ENCODE measurements around the gene WDFY2.

Gene WDFY2

DNA sequence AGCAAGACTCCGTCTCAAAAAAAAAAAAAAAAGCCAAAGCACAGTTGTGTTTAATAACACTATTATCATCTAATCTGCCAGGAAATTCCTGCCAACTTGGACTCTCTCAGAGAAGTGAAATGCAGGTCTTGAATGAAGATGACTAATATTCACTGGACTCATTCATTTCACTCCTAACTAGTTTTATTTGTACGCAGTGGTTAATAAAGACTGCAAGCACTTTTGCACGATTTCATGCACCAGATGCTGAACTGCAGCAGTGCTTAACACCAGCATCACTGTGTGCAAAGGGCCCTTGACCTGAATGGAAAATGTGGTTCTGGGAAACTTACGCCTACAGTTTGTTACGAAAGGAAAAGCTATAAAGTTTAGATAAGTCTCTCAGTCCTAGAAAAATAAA is 156.4 kb downstream of the WDFY2 start:
- H3K27ac Mint-ChIP-seq, result no peak overlapping the region
- H3K27me3 Mint-ChIP-seq (ENCODE audit: low read depth), result no peaks in the 10 kb centered on the region
- H3K4me1 Mint-ChIP-seq (ENCODE audit: low read depth), result peaks cover 8% of the 10 kb centered on the region
- H3K4me3 Mint-ChIP-seq, result no peak overlapping the region
- peaks cover 23% of the 10 kb centered on the region for H3K36me3 Mint-ChIP-seq (ENCODE audit: low read depth)
- no peaks in the 10 kb centered on the region for H3K9me3 Mint-ChIP-seq

DNA sequence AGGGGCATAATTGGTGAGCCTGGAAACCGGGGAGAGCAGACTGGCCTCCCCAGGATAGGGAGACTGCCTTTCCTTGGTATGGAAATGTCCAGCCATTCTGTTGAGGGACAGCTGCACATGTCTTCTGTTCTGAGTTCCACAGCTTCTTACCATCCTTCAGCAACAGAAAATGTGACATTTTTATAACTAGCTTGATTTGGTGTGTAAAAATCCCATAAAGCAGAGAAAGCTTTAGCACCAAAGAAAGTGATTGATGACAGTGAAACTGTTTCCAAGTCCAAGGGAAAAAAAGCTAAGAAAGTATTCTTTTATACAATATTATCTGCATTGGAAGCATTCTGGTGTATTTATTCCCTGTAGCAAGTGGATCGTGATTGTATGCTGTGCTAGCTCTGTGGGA is 157.8 kb downstream of the WDFY2 start:
- H3K4me3 Mint-ChIP-seq, result no peak overlapping the region
- H3K4me1 Mint-ChIP-seq (ENCODE audit: low read depth), result peaks cover 8% of the 10 kb centered on the region
- no peak overlapping the region for H3K27ac Mint-ChIP-seq
- no peaks in the 10 kb centered on the region for H3K27me3 Mint-ChIP-seq (ENCODE audit: low read depth)
- H3K36me3 Mint-ChIP-seq (ENCODE audit: low read depth), result peaks cover 22% of the 10 kb centered on the region
- no peaks in the 10 kb centered on the region for H3K9me3 Mint-ChIP-seq

DNA sequence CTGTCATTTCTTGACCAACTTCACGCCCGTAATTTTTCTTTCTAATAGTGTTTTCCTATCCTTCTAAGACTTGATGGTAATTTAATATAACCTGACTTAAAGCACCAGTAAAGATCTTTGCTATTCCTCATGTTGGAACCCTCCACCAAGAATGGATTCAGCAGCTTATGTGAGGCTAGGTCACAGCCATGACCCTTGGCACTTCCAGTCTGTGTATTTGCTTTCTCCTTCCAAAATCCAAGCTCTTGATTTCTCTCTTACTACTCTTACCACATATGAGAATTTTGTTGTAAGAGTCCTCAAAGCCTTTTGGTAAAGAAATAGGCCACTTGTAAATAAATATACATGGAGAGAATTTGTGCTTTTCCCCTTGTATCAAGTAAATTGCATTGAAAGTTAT is 158.3 kb downstream of the WDFY2 start:
- Mint-ChIP-seq H3K27ac (no peak overlapping the region), H3K27me3 (ENCODE audit: low read depth) (no peaks in the 10 kb centered on the region), H3K36me3 (ENCODE audit: low read depth) (peaks cover 21% of the 10 kb centered on the region), H3K4me1 (ENCODE audit: low read depth) (peaks cover 6% of the 10 kb centered on the region), H3K9me3 (no peaks in the 10 kb centered on the region), H3K4me3 (no peak overlapping the region)

DNA sequence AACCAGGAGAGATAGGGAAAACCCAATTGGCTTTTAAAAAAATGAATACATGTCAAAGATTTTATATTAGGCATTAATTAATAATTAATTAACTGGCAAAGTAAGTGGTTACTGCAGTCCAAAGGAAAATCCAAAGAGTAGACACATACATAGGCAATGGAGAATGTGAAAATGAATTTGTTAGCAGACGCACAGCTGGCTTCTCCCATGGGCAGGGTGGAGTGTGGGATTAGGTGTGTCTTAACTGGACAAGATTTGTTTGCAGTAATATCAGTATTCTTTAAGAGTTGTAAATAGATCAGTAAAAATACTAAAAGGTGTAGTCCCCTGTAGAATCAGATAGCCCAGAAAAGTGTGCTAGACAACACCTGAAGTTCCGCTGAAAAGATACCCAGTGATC is 161.0 kb downstream of the WDFY2 start:
- no peak overlapping the region for H3K4me3 Mint-ChIP-seq
- no peaks in the 10 kb centered on the region for H3K27me3 Mint-ChIP-seq (ENCODE audit: low read depth)
- H3K27ac Mint-ChIP-seq, result no peak overlapping the region
- H3K4me1 Mint-ChIP-seq (ENCODE audit: low read depth), result no peaks in the 10 kb centered on the region
- H3K36me3 Mint-ChIP-seq (ENCODE audit: low read depth), result peaks cover 27% of the 10 kb centered on the region
- peaks cover 12% of the 10 kb centered on the region for H3K9me3 Mint-ChIP-seq

DNA sequence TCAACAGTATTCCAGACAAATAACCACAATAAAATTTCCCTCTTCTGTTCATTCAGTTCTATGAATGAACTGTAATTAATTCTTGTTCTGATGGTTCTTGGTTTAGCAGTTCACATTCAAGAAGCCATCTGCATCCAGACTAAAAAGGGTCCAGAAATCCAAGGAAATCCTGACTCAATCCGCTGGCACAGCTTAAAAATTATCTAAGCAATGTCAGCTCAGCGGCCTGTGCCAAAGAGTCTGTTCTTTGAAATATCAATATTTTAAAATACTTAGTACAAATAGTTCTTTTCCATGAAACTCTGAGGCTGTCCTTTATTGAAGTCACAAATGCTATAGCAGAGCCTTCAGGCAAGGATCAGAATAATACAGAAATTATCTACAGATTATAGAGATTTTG is 162.5 kb downstream of the WDFY2 start:
- peaks cover 12% of the 10 kb centered on the region for H3K9me3 Mint-ChIP-seq
- no peak overlapping the region for H3K27ac Mint-ChIP-seq
- no peaks in the 10 kb centered on the region for H3K4me1 Mint-ChIP-seq (ENCODE audit: low read depth)
- H3K27me3 Mint-ChIP-seq (ENCODE audit: low read depth), result no peaks in the 10 kb centered on the region
- no peak overlapping the region for H3K4me3 Mint-ChIP-seq
- peaks cover 30% of the 10 kb centered on the region for H3K36me3 Mint-ChIP-seq (ENCODE audit: low read depth)

DNA sequence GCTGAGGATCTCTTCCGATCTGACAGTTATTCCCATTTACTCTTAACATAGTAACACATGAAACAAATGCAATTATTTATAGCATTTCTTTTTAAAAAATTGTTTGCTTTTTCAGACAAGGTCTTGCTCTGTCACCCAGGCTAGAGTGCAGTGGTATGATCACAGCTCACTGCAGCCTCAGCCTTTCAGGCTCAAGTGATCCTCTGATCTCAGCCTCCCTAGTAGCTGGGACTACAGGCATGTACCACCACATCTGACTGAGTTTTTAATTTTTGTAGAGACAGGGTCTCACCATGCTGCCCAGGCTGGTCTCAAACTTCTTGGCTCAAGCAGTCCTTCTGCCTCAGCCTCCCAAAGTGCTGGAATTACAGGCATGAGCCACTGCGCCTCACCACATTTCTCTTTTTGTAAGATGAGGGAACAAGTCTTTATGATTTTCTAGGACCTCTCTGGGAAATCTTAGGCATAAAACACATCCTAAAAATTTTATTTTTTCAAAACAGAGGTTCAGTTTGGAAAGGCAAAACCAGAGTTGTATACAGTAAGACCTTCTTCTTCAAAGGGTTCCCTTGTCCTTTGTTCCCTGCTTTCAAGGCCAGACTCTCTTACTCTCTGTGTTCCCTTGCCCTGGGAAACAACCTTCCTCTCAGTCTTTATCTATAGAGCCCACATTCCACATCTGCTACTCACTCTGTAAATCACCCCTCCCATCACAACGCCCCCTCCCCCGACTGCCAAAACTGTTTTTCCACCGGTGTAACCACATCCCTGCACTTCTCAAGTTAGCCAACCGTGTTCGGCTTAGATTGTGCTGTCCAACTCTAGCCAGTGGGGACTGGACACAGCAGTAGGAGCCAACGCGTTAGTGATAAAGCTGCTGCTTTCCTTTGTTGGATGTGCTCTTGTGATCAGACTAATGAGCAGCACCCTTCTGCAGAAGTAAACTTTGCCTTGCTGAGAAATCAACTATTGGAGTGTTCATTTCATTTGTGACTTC is 163.5 kb downstream of the WDFY2 start:
- no peaks in the 10 kb centered on the region for H3K4me1 Mint-ChIP-seq (ENCODE audit: low read depth)
- H3K36me3 Mint-ChIP-seq (ENCODE audit: low read depth), result peaks cover 32% of the 10 kb centered on the region
- H3K9me3 Mint-ChIP-seq, result peaks cover 12% of the 10 kb centered on the region
- H3K27me3 Mint-ChIP-seq (ENCODE audit: low read depth), result no peaks in the 10 kb centered on the region
- H3K27ac Mint-ChIP-seq, result no peak overlapping the region
- no peak overlapping the region for H3K4me3 Mint-ChIP-seq

DNA sequence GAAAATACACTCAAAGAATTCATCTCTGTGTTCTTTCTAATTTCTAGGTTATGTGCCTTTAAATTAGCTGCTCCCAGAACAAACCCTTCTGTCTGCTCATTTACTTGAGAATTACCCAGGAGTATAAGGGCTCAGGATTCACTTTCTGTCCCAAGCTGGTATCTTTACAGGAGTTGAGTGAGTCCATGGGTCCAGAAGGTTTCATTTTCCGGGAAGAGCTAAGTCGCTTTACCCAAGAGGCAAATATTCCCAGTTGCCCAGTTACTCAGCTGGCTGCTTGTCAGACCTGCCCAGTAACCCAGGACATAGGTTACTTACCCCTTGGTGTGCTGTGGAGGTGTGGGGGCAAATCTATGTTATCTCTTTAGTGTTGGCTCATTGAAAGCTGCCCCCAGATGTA is 172.4 kb downstream of the WDFY2 start:
- Mint-ChIP-seq H3K27me3 (ENCODE audit: low read depth) (no peaks in the 10 kb centered on the region), H3K4me3 (no peak overlapping the region), H3K27ac (no peak overlapping the region), H3K36me3 (ENCODE audit: low read depth) (peaks cover 17% of the 10 kb centered on the region), H3K9me3 (no peaks in the 10 kb centered on the region), H3K4me1 (ENCODE audit: low read depth) (peaks cover 2% of the 10 kb centered on the region)

DNA sequence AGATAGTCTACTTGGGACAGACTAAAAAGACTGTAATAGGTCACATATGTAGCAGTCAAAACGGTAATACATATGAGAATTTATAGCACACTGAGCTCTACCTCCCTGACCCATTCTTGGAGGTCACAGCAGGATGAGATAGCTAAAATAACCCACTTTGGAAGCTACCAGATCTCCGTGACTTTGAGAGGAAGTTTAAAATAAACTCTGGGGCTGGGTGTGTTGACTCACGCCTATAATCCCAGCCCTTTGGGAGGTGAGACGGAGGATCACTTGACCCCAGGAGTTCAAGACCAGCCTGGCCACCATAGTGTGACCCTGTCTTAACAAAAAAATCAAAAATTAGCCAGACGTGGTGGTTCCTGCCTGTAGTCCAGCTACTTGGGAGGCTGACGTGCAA is 174.4 kb downstream of the WDFY2 start:
- no peaks in the 10 kb centered on the region for H3K27me3 Mint-ChIP-seq (ENCODE audit: low read depth)
- H3K36me3 Mint-ChIP-seq (ENCODE audit: low read depth), result peaks cover 17% of the 10 kb centered on the region
- no peak overlapping the region for H3K4me3 Mint-ChIP-seq
- H3K9me3 Mint-ChIP-seq, result no peaks in the 10 kb centered on the region
- H3K4me1 Mint-ChIP-seq (ENCODE audit: low read depth), result peaks cover 5% of the 10 kb centered on the region
- H3K27ac Mint-ChIP-seq, result no peak overlapping the region

DNA sequence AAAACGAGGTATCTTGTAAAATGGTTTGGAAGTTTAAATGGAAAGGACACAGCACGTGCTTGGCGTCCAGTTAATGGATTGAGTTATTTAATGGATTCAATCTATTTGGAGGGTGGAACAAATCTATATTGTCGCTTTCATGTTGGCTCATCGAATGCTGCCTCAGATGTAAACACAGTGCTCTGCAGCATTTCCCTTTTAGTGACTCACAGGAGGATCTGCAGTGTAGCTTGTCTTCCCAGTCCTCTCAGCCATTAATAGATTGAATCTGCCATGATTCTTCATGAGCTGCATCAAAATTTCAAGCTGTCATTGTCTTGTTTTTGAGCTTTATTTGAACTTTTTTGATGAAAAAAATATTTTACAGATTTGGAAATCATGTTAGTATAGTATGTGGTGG is 175.0 kb downstream of the WDFY2 start:
- Mint-ChIP-seq H3K27ac (no peak overlapping the region), H3K27me3 (ENCODE audit: low read depth) (no peaks in the 10 kb centered on the region), H3K4me1 (ENCODE audit: low read depth) (peaks cover 9% of the 10 kb centered on the region), H3K36me3 (ENCODE audit: low read depth) (peaks cover 15% of the 10 kb centered on the region), H3K4me3 (no peak overlapping the region), H3K9me3 (no peaks in the 10 kb centered on the region)

DNA sequence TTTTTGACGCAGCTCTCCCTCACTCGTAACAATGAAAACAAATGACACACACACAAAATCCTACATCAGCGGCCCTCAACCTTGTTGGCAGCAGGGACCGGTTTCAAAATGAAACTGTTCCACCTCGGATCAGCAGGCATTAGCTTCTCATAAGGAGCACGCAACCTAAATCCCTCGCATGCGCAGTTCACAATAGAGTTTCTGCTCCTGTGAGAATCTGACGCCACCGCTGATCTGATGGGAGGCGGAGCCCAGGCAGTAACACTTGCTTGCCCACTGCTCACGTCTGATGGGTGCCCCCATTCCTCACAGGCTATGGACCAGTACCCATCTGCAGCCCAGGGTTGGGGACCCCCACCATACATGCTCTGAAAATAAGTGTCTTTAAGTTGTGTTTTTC is 176.3 kb downstream of the WDFY2 start:
- Mint-ChIP-seq H3K4me3 (no peak overlapping the region), H3K27me3 (ENCODE audit: low read depth) (no peaks in the 10 kb centered on the region), H3K9me3 (no peaks in the 10 kb centered on the region), H3K27ac (no peak overlapping the region), H3K36me3 (ENCODE audit: low read depth) (peaks cover 10% of the 10 kb centered on the region), H3K4me1 (ENCODE audit: low read depth) (peaks cover 21% of the 10 kb centered on the region)

DNA sequence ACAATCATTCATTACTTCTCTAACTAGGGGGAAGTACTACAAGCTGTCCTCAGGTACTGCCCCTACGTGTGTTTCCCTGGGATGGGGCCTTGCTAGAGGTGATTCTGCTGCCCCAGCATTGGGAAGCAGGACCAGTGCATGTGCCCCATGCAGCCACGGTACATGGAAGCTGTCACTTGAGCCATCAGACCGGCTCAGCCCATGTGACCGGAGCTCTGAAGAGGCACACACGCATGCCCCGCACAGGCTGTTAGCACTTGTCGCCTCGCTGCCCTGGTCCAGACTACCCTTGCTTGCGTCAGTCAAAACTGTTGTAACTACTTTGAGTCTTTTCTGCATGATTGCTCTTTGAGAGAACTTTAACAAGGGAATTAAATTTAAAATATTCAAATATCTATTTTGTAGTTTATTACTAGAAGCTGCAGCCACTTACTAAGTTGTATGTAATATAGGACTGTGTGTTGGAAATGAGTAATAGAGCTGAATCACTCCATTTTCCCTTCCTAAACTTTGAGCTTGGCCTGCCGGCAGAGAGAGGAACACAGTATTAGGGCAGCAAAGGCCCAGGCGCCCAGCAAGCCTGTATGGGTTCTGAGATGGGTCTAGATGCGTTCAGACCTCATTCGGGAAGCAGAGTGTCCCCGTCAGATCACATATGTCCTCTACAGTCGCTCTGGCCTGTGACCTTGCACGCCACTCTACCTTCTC is 177.5 kb downstream of the WDFY2 start:
- H3K27me3 Mint-ChIP-seq (ENCODE audit: low read depth), result no peaks in the 10 kb centered on the region
- H3K9me3 Mint-ChIP-seq, result no peaks in the 10 kb centered on the region
- no peak overlapping the region for H3K27ac Mint-ChIP-seq
- peaks cover 27% of the 10 kb centered on the region for H3K4me1 Mint-ChIP-seq (ENCODE audit: low read depth)
- H3K36me3 Mint-ChIP-seq (ENCODE audit: low read depth), result peaks cover 10% of the 10 kb centered on the region
- no peak overlapping the region for H3K4me3 Mint-ChIP-seq

DNA sequence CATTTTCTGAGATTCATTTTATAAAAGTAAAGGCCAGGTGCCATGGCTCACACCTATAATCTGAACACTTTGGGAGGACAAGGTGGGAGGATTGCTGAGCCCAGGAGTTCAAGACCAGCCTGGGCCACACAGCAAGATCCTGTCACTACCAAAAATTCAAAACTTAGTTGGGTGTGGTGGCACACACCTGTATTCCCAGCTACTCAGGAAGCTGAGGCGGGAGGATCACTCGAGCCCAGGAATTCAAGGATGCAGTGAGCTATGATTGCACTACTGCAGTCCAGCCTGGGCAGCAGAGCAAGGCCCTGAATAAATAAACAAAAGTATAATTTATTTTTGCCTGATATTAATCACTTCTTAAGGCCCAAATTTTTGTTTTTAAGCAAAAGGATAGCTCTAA is 179.2 kb downstream of the WDFY2 start:
- no peaks in the 10 kb centered on the region for H3K27me3 Mint-ChIP-seq (ENCODE audit: low read depth)
- H3K4me1 Mint-ChIP-seq (ENCODE audit: low read depth), result peaks cover 27% of the 10 kb centered on the region
- no peak overlapping the region for H3K4me3 Mint-ChIP-seq
- no peaks in the 10 kb centered on the region for H3K9me3 Mint-ChIP-seq
- H3K27ac Mint-ChIP-seq, result no peak overlapping the region
- H3K36me3 Mint-ChIP-seq (ENCODE audit: low read depth), result peaks cover 8% of the 10 kb centered on the region

DNA sequence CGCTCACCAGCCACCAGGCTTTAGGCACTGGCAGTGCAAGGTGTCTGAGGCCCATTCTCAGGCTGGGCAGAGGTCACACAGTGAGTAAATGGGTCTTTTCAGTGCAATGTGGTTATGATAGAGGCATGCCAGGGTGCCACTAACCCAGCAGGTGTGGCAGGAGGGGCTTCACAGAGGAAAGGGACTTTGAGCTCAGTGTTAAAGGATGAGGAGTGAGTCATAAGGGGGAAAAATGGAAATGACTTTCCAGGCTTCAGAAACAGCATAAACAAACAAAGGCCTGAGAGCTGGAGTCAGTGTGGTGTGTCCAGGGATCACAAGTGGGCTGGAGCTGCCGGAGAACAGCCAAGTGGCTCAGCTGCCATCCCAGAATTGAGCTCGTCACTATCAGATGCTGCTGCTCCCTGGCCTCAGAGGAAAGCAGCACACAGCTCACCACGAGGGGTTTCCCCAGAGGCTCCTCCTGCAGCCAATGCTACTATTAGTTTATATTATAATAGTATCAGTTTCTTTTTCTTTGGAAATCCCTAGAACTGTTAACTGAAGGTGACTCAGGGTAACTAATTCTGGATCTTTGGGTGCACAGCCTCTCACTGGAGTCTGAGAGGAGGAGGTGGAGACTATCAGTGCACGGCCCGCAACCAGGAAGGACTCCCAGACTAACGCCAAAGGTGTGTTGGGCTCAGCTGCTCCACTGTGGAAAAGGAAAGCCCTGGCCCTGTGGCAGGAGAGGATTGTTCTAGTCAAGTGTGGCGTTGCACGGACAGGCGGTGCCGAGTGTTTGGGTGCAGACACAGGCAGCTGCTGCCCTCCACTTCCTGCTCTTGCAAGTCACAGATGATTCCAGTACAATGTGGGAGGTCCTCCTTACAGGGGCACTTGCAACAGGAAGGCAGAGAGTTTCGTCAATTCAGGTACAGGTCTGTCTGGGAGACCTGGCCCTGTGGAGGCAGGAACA is 180.2 kb downstream of the WDFY2 start:
- Mint-ChIP-seq H3K4me1 (ENCODE audit: low read depth) (peaks cover 27% of the 10 kb centered on the region), H3K27ac (peak overlapping the region; percentile 93), H3K4me3 (peak overlapping the region; percentile 75), H3K9me3 (no peaks in the 10 kb centered on the region), H3K36me3 (ENCODE audit: low read depth) (peaks cover 8% of the 10 kb centered on the region), H3K27me3 (ENCODE audit: low read depth) (no peaks in the 10 kb centered on the region)

DNA sequence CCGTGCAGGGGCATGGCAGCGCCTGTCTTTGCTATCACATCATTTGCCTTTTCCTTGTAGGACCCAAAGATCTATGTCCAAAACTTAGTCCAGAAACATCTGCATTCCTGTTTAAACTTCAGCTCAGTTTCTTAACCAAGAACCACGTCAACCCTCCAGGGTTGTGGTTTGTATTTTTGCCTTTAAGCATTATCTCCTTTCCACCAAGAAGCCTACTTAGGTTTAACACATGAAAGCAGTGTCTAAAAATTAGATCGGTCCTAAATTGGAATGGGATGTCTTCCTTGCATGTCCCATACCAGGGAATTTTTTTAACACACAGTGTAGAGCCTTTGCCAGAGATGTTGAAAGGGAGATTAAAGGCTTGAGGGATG is 180.9 kb downstream of the WDFY2 start:
- no peaks in the 10 kb centered on the region for H3K27me3 Mint-ChIP-seq (ENCODE audit: low read depth)
- no peaks in the 10 kb centered on the region for H3K9me3 Mint-ChIP-seq

More for the DNA sequence above, 180.9 kb downstream of the WDFY2 start:
- Mint-ChIP-seq H3K36me3 (ENCODE audit: low read depth) (peaks cover 5% of the 10 kb centered on the region), H3K4me1 (ENCODE audit: low read depth) (peaks cover 26% of the 10 kb centered on the region), H3K27ac (peak overlapping the region; percentile 93), H3K4me3 (peak overlapping the region; percentile 70)
